Chondrocyte (in vitro differentiated cells): ENCODE measurements around the gene ADSL. TPM values are rescaled to one million over a fixed set of nuclear protein-coding genes. Genes with fewer than 3 reads are reported as not detected.
A peak's percentile ranks its signal among the peaks of the same experiment; 100 is the strongest.

Source experiments
- DNase-seq: peaks from one replicate; pipeline ENCODE4 v3.0.0; 2021; ENCODE audit warnings: mixed read lengths, low spot score
- H3K27ac Mint-ChIP-seq: one replicate; pipeline ENCODE4 v1.8.0; 2021; ENCODE audit warnings: mild to moderate bottlenecking, moderate library complexity, mixed read lengths; ENCODE audit not compliant: unreplicated experiment
- H3K27me3 Mint-ChIP-seq: 2 replicates; pipeline ENCODE4 v1.8.0; 2021; ENCODE audit warnings: low read depth, mixed read lengths
- H3K36me3 Mint-ChIP-seq: 2 replicates; pipeline ENCODE4 v1.8.0; 2021; ENCODE audit warnings: low read depth, mixed read lengths
- H3K4me1 Mint-ChIP-seq: 2 replicates; pipeline ENCODE4 v1.8.0; 2021; ENCODE audit warnings: low read depth, mild to moderate bottlenecking, mixed read lengths
- H3K4me3 Mint-ChIP-seq: one replicate; pipeline ENCODE4 v1.8.0; 2021; ENCODE audit warnings: mild to moderate bottlenecking, moderate library complexity, mixed read lengths; ENCODE audit not compliant: unreplicated experiment
- H3K9me3 Mint-ChIP-seq: 2 replicates; pipeline ENCODE4 v1.8.0; 2021; ENCODE audit warnings: low read depth, mixed read lengths
- CTCF ChIP-seq: fragments of 200-600 bp; sonication (generic); IDR thresholded peaks from 2 replicates; pipeline ENCODE4 v1.5.0; 2021; ENCODE audit warnings: antibody characterized with exemption, mild to moderate bottlenecking, moderate library complexity
- total RNA-seq: library from RNA; stranded (reverse); gene quantifications from 3 replicates; pipeline ENCODE4 v1.2.1, GENCODE V29; 2021

ADSL gene
- total RNA-seq, 1 donor from 2014 or later: 62.2 TPM

- no peaks in the 10 kb centered on the region for H3K27me3 Mint-ChIP-seq
- H3K27ac Mint-ChIP-seq: peak overlapping the region; percentile 71
- H3K36me3 Mint-ChIP-seq: peaks cover 31% of the 10 kb centered on the region
- peaks cover 9% of the 10 kb centered on the region for H3K4me1 Mint-ChIP-seq
- no peak for TF ChIP-seq CTCF
- H3K9me3 Mint-ChIP-seq: no peaks in the 10 kb centered on the region
- no peak for DNase-seq
- no peak overlapping the region for H3K4me3 Mint-ChIP-seq
Observed at GRCh38 chr22:40416267-40416570, 69.9 kb downstream of the ADSL start.

- no peak for DNase-seq
- TF ChIP-seq CTCF: no peak
- Mint-ChIP-seq H3K27ac (peak overlapping the region; percentile 71), H3K4me3 (no peak overlapping the region), H3K36me3 (peaks cover 29% of the 10 kb centered on the region), H3K27me3 (no peaks in the 10 kb centered on the region), H3K9me3 (no peaks in the 10 kb centered on the region), H3K4me1 (peaks cover 9% of the 10 kb centered on the region)
Observed at GRCh38 chr22:40416636-40417035, 70.3 kb downstream of the ADSL start.

GRCh38 chr22:40417041-40417440 is 70.7 kb downstream of the ADSL start:
- Mint-ChIP-seq H3K27ac (no peak overlapping the region), H3K4me1 (peaks cover 9% of the 10 kb centered on the region), H3K36me3 (peaks cover 27% of the 10 kb centered on the region), H3K27me3 (no peaks in the 10 kb centered on the region), H3K4me3 (no peak overlapping the region), H3K9me3 (no peaks in the 10 kb centered on the region)
- no peak for TF ChIP-seq CTCF
- DNase-seq: no peak

GRCh38 chr22:40417881-40418280 is 71.6 kb downstream of the ADSL start:
- Mint-ChIP-seq H3K36me3 (peaks cover 31% of the 10 kb centered on the region), H3K4me3 (no peak overlapping the region), H3K9me3 (no peaks in the 10 kb centered on the region), H3K4me1 (peaks cover 9% of the 10 kb centered on the region), H3K27me3 (no peaks in the 10 kb centered on the region), H3K27ac (peak overlapping the region; percentile 22)
- no peak for DNase-seq
- no peak for TF ChIP-seq CTCF

- H3K27me3 Mint-ChIP-seq: no peaks in the 10 kb centered on the region
- H3K4me1 Mint-ChIP-seq: peaks cover 15% of the 10 kb centered on the region
- no peak for TF ChIP-seq CTCF
- H3K36me3 Mint-ChIP-seq: peaks cover 35% of the 10 kb centered on the region
- H3K4me3 Mint-ChIP-seq: no peak overlapping the region
- H3K27ac Mint-ChIP-seq: peak overlapping the region; percentile 22
- DNase-seq: no peak
- H3K9me3 Mint-ChIP-seq: no peaks in the 10 kb centered on the region
Observed at GRCh38 chr22:40418366-40419201, 72.3 kb downstream of the ADSL start.
